Measurements from ENCODE around the gene GYG2. TPM values are rescaled to one million over a fixed set of nuclear protein-coding genes. Genes with fewer than 3 reads are reported as not detected.

The GYG2 gene
- total and polyA plus RNA-seq, 2 donors (not counting 3 experiments of a cell fraction or from before 2014, with no cell fraction given), result 0.12 to 0.22 TPM

- dilution Hi-C loops (cut with MboI; ENCODE audit: extremely low pct_ligation_motif_present, low sequenced_read_pairs), result no loop called here
- CTCF ChIA-PET, result no interaction called here
- H3K79me2 ChIP-seq (ENCODE audit: control insufficient read depth, insufficient read depth, low read length), result no peaks in the 10 kb centered on the region
- BruUV-seq (replicated peaks), result no TSS peak
- no peak overlapping the region for H3K4me2 ChIP-seq (ENCODE audit: insufficient read depth, low read length)
- no peak for TF ChIP-seq JUN (IDR thresholded peaks at IDR 0.05; ENCODE audit: borderline replicate concordance, insufficient read depth, insufficient read length, low read depth)
- TF ChIP-seq MYC (IDR thresholded peaks at IDR 0.05; ENCODE audit: low read depth, low read length), result no peak
- H3K4me1 ChIP-seq (ENCODE audit: control insufficient read depth, extremely low read depth, insufficient read depth, low read length), result no peaks in the 10 kb centered on the region
- H4K20me1 ChIP-seq (replicated peaks; ENCODE audit: control insufficient read depth, extremely low read depth, insufficient read depth, low read length), result no peaks in the 10 kb centered on the region
- H3K4me3 ChIP-seq (replicated peaks in 1 of 3; ENCODE audit: insufficient read depth in 1 of 3, low read depth in 1 of 3, low read length in 3 of 3), result no peak overlapping the region
- POLR2A ChIA-PET, result no interaction called here
- no peaks in the 10 kb centered on the region for H3K27me3 ChIP-seq (ENCODE audit: control insufficient read depth in 2 of 2, insufficient read depth in 2 of 2, low read length in 2 of 2)
- no peak overlapping the region for H3K27ac ChIP-seq (ENCODE audit: insufficient read depth, low read depth, low read length)
- intact Hi-C loops (cut with micrococcal nuclease), result no loop called here
- H3K36me3 ChIP-seq (ENCODE audit: control insufficient read depth in 2 of 2, extremely low read depth in 1 of 2, insufficient read depth in 2 of 2, low read length in 2 of 2), result no peaks in the 10 kb centered on the region
- no peaks in the 10 kb centered on the region for H3K9me3 ChIP-seq (replicated peaks; ENCODE audit: control insufficient read depth, insufficient read depth, low read length)
- H3K9ac ChIP-seq (replicated peaks; ENCODE audit: extremely low read depth, insufficient read depth, low read length), result no peak overlapping the region
- DNase-seq (ENCODE audit: low read depth, low spot score) (no peak), FAIRE-seq (no peak)
- no peak overlapping the region for H2AFZ ChIP-seq (ENCODE audit: low read depth, low read length)
- no peaks in the 10 kb centered on the region for H3K9me1 ChIP-seq (replicated peaks; ENCODE audit: control insufficient read depth, extremely low read depth, insufficient read depth, low read length)
These were observed 44.0 kb downstream of the GYG2 start for GRCh38 chrX:2872671-2873277.

- H3K27ac ChIP-seq (ENCODE audit: insufficient read depth, low read depth, low read length), result no peak overlapping the region
- H3K9me1 ChIP-seq (replicated peaks; ENCODE audit: control insufficient read depth, extremely low read depth, insufficient read depth, low read length), result no peaks in the 10 kb centered on the region
- H3K9ac ChIP-seq (replicated peaks; ENCODE audit: extremely low read depth, insufficient read depth, low read length), result no peak overlapping the region
- no peaks in the 10 kb centered on the region for H4K20me1 ChIP-seq (replicated peaks; ENCODE audit: control insufficient read depth, extremely low read depth, insufficient read depth, low read length)
- CTCF ChIA-PET, result interaction anchor here (1.1 kb wide), 1 partner anchor 764 kb away, joined by 4 read pairs; no protein-coding TSS in a partner anchor
- POLR2A ChIA-PET, result interaction anchor here (0.6 kb wide), 1 partner anchor 839 kb away, joined by 6 read pairs; no protein-coding TSS in a partner anchor
- no peaks in the 10 kb centered on the region for H3K79me2 ChIP-seq (ENCODE audit: control insufficient read depth, insufficient read depth, low read length)
- no peak overlapping the region for H2AFZ ChIP-seq (ENCODE audit: low read depth, low read length)
- dilution Hi-C loops (cut with MboI; ENCODE audit: extremely low pct_ligation_motif_present, low sequenced_read_pairs) (no loop called here), intact Hi-C loops (cut with micrococcal nuclease) (loop anchor here (5.0 kb wide), 1 partner anchor 163 kb away; no protein-coding TSS in a partner anchor)
- no peak overlapping the region for H3K4me3 ChIP-seq (replicated peaks in 1 of 3; ENCODE audit: insufficient read depth in 1 of 3, low read depth in 1 of 3, low read length in 3 of 3)
- H3K36me3 ChIP-seq (ENCODE audit: control insufficient read depth in 2 of 2, extremely low read depth in 1 of 2, insufficient read depth in 2 of 2, low read length in 2 of 2), result no peaks in the 10 kb centered on the region
- no peaks in the 10 kb centered on the region for H3K4me1 ChIP-seq (ENCODE audit: control insufficient read depth, extremely low read depth, insufficient read depth, low read length)
- H3K9me3 ChIP-seq (replicated peaks; ENCODE audit: control insufficient read depth, insufficient read depth, low read length), result no peaks in the 10 kb centered on the region
- FAIRE-seq, result no peak
- H3K27me3 ChIP-seq (ENCODE audit: control insufficient read depth in 2 of 2, insufficient read depth in 2 of 2, low read length in 2 of 2), result no peaks in the 10 kb centered on the region
- TF ChIP-seq POLR2AphosphoS5 (IDR thresholded peaks at IDR 0.05; ENCODE audit: insufficient read depth, low read depth, low read length) (no peak), MYC (IDR thresholded peaks at IDR 0.05; ENCODE audit: low read depth, low read length) (no peak), FOS (IDR thresholded peaks at IDR 0.05; ENCODE audit: borderline replicate concordance, insufficient read depth, low read length) (no peak), POLR2A (IDR thresholded peaks at IDR 0.05; ENCODE audit: low read depth, low read length) (no peak), MAX (IDR thresholded peaks at IDR 0.05; ENCODE audit: insufficient read depth, insufficient read length) (no peak), CTCF (IDR thresholded peaks at IDR 0.05; ENCODE audit: extremely low read depth in 1 of 2, insufficient read depth in 1 of 2, low read depth in 1 of 2, low read length in 2 of 2) (no peak), GATA2 (IDR thresholded peaks at IDR 0.05; ENCODE audit: insufficient read depth, insufficient read length, low read depth, low read length) (no peak), JUN (IDR thresholded peaks at IDR 0.05; ENCODE audit: borderline replicate concordance, insufficient read depth, insufficient read length, low read depth) (no peak), EZH2 (IDR thresholded peaks at IDR 0.05; ENCODE audit: borderline replicate concordance, low read depth, low read length, severe bottlenecking) (no peak)
- H3K4me2 ChIP-seq (ENCODE audit: insufficient read depth, low read length), result no peak overlapping the region
- no peak for DNase-seq (ENCODE audit: low read depth, low spot score)
- no TSS peak for BruUV-seq (replicated peaks)
These were observed 45.7 kb downstream of the GYG2 start for GRCh38 chrX:2874222-2875135.
